Neuronal stem cell (in vitro differentiated cells): ENCODE measurements around the gene IRGC.
A peak's percentile ranks its signal among the peaks of the same experiment; 100 is the strongest.
"Not testable (repeated sequence)": the region's sequence is repeated elsewhere in the genome, so short reads cannot be mapped to it uniquely, and the experiment has no call there.

Experiments used
- DNase-seq: peaks from one replicate; pipeline ENCODE4 v3.0.0-alpha.2; 2013; ENCODE audit warnings: low spot score
- H2AFZ ChIP-seq: one replicate; pipeline ENCODE4 v1.6.1; 2013; ENCODE audit warnings: mild to moderate bottlenecking, low read length, inconsistent platforms
- H2AK5ac ChIP-seq: 2 replicates; pipeline ENCODE4 v1.6.1; 2013; ENCODE audit warnings: low read depth, mild to moderate bottlenecking, inconsistent platforms, low read length, moderate library complexity, mixed read lengths
- H2BK120ac ChIP-seq: 2 replicates; pipeline ENCODE4 v1.6.1; 2013; ENCODE audit warnings: low read depth, mild to moderate bottlenecking, inconsistent platforms, low read length, moderate library complexity, mixed read lengths
- H2BK12ac ChIP-seq: one replicate; pipeline ENCODE4 v1.6.1; 2013; ENCODE audit warnings: low read length, inconsistent platforms
- H2BK15ac ChIP-seq: 2 replicates; pipeline ENCODE4 v1.6.1; 2013; ENCODE audit warnings: mild to moderate bottlenecking, low read length, inconsistent platforms, mixed read lengths
- H2BK5ac ChIP-seq: one replicate; pipeline ENCODE4 v1.6.1; 2013; ENCODE audit warnings: inconsistent platforms, mild to moderate bottlenecking, low read length, moderate library complexity
- H3K14ac ChIP-seq: one replicate; pipeline ENCODE4 v1.6.1; 2013; ENCODE audit warnings: low read length, inconsistent platforms
- H3K18ac ChIP-seq: 2 replicates; pipeline ENCODE4 v1.6.1; 2013; ENCODE audit warnings: low read length, inconsistent platforms
- H3K23ac ChIP-seq: 2 replicates; pipeline ENCODE4 v1.6.1; 2013; ENCODE audit warnings: low read depth, mild to moderate bottlenecking, mixed read lengths, low read length, inconsistent platforms; ENCODE audit not compliant: poor library complexity
- H3K27ac ChIP-seq: replicated peaks from 3 replicates; pipeline ENCODE4 v1.5.1; 2013; ENCODE audit warnings: low read length, inconsistent platforms
- H3K27me3 ChIP-seq, 3 experiments: 2 replicates each; pipeline ENCODE4 v1.6.1; 2013; ENCODE audit warnings: low read length in 3 of 3, mild to moderate bottlenecking in 2 of 3, inconsistent platforms in 1 of 3, low read depth in 1 of 3, mixed read lengths in 1 of 3, moderate library complexity in 1 of 3; ENCODE audit not compliant: control insufficient read depth in 3 of 3, insufficient read depth in 3 of 3
- H3K36me3 ChIP-seq, 2 donors: replicated peaks in 1 of 2; 2 replicates each; pipeline ENCODE4 v1.6.1; 2013; ENCODE audit warnings: low read length in 2 of 2; ENCODE audit not compliant: control insufficient read depth in 2 of 2, insufficient read depth in 2 of 2
- H3K4ac ChIP-seq: 2 replicates; pipeline ENCODE4 v1.6.1; 2013; ENCODE audit warnings: inconsistent platforms, mild to moderate bottlenecking, low read length, moderate library complexity
- H3K4me1 ChIP-seq, 2 donors: 1 replicate in 1 of 2; 2 replicates in 1 of 2; pipeline ENCODE4 v1.6.1; 2013; ENCODE audit warnings: low read length in 2 of 2, low read depth in 1 of 2; ENCODE audit not compliant: control insufficient read depth in 2 of 2, insufficient read depth in 1 of 2
- H3K4me2 ChIP-seq: one replicate; pipeline ENCODE4 v1.6.1; 2013; ENCODE audit warnings: mild to moderate bottlenecking, low read length, inconsistent platforms; ENCODE audit not compliant: insufficient read depth, poor library complexity, severe bottlenecking
- H3K4me3 ChIP-seq, 2 donors: 2 replicates each; pipeline ENCODE4 v1.5.1; 2013; ENCODE audit warnings: low read length in 2 of 2, mild to moderate bottlenecking in 2 of 2, inconsistent platforms in 1 of 2, moderate library complexity in 1 of 2
- H3K79me1 ChIP-seq: one replicate; pipeline ENCODE4 v1.6.1; 2013; ENCODE audit warnings: low read depth, mild to moderate bottlenecking, inconsistent platforms, low read length, moderate library complexity
- H3K9ac ChIP-seq: one replicate; pipeline ENCODE4 v1.6.1; 2013; ENCODE audit warnings: mild to moderate bottlenecking, low read depth, low read length, inconsistent platforms; ENCODE audit not compliant: poor library complexity
- H3K9me3 ChIP-seq, 2 donors: replicated peaks in 1 of 2; 2 replicates each; pipeline versions ENCODE3 to v1.6.1; 2013; ENCODE audit warnings: low read length in 2 of 2, mild to moderate bottlenecking in 2 of 2, inconsistent platforms in 1 of 2, low read depth in 1 of 2, mixed read lengths in 1 of 2, moderate library complexity in 1 of 2; ENCODE audit not compliant: control insufficient read depth in 2 of 2, insufficient read depth in 1 of 2
- H4K8ac ChIP-seq: one replicate; pipeline ENCODE4 v1.6.1; 2013; ENCODE audit warnings: low read depth, mild to moderate bottlenecking, inconsistent platforms, low read length, moderate library complexity
- H4K91ac ChIP-seq: one replicate; pipeline ENCODE4 v1.6.1; 2013; ENCODE audit warnings: low read length, low read depth, mild to moderate bottlenecking, inconsistent platforms; ENCODE audit not compliant: poor library complexity
- WGBS, 2 donors: extraction: QIAGEN DNeasy Blood & Tissue Kit; methylation state at CpG; one replicate each; pipeline ENCODE4 v1.1.7; 2013; ENCODE audit warnings: missing lambda C conversion rate in 2 of 2, mixed read lengths in 1 of 2; ENCODE audit not compliant: insufficient read length in 2 of 2, insufficient replicate concordance in 1 of 2; ENCODE audit errors: extremely low coverage in 2 of 2; 5-methylcytosine and 5-hydroxymethylcytosine counted together

Gene IRGC

DNA sequence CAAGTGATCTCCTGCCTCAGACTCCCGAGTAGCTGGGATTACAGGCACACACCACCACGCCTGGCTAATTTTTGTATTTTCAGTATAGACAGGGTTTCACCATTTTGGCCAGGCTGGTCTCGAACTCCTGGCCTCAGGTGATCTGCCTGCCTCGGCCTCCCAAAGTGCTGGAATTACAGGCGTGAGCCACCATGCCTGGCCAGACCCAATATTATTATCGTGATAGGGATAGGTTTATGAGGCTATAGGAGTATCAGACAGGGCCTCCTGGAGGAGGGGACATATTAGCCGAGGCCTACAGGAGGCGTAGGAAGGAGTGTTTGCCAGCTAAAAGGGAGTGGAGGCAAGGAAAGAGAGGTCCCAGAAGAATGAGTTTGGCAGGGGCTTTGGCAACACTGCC, 48.8 kb downstream of the IRGC start:
- not testable (repeated sequence) for H2BK12ac ChIP-seq, H3K23ac ChIP-seq, DNase-seq, H2AK5ac ChIP-seq, H3K4me1 ChIP-seq, H2AFZ ChIP-seq, H3K9ac ChIP-seq, H4K8ac ChIP-seq, H3K18ac ChIP-seq, H2BK5ac ChIP-seq, H3K27ac ChIP-seq, H3K36me3 ChIP-seq, H4K91ac ChIP-seq, H3K4ac ChIP-seq, H2BK120ac ChIP-seq, H3K4me3 ChIP-seq, H3K4me2 ChIP-seq, H2BK15ac ChIP-seq, H3K79me1 ChIP-seq, H3K9me3 ChIP-seq, H3K14ac ChIP-seq
- H3K27me3 ChIP-seq = peaks cover 0 to 13% (median 0%) of the 10 kb centered on the region in 3 experiments
- WGBS, 2 donors = no CpG with 5 or more reads among the region's 8 CpGs

GRCh38 chr19:43765109-43765876, 49.4 kb downstream of the IRGC start:
- H2AK5ac ChIP-seq = no peak overlapping the region
- no peak overlapping the region for H2BK12ac ChIP-seq
- no peak overlapping the region for H3K4ac ChIP-seq
- no peak overlapping the region for H3K23ac ChIP-seq
- H3K9ac ChIP-seq = no peak overlapping the region
- H3K4me1 ChIP-seq = no peaks in the 10 kb centered on the region
- peaks cover 0 to 19% (median 1%) of the 10 kb centered on the region in 3 experiments for H3K27me3 ChIP-seq
- H2BK5ac ChIP-seq = no peak overlapping the region
- H2BK120ac ChIP-seq = no peak overlapping the region
- H3K4me2 ChIP-seq = no peak overlapping the region
- no peak for DNase-seq
- no peak overlapping the region for H2BK15ac ChIP-seq
- WGBS, 2 donors = no CpG with 5 or more reads among the region's 16 CpGs
- no peak overlapping the region for H4K8ac ChIP-seq
- H3K79me1 ChIP-seq = no peaks in the 10 kb centered on the region
- no peak overlapping the region for H4K91ac ChIP-seq
- H3K27ac ChIP-seq = no peak overlapping the region
- H3K14ac ChIP-seq = no peak overlapping the region
- H3K36me3 ChIP-seq = no peaks in the 10 kb centered on the region
- no peak overlapping the region for H3K4me3 ChIP-seq
- H2AFZ ChIP-seq = no peak overlapping the region
- H3K18ac ChIP-seq = no peak overlapping the region
- H3K9me3 ChIP-seq = no peaks in the 10 kb centered on the region

GRCh38 chr19:43766755-43767043, 50.8 kb downstream of the IRGC start:
- H3K79me1 ChIP-seq = no peaks in the 10 kb centered on the region
- peak overlapping the region; percentile 23 for H2AFZ ChIP-seq
- H2BK120ac ChIP-seq = no peak overlapping the region
- H2BK15ac ChIP-seq = no peak overlapping the region
- H3K27me3 ChIP-seq = peaks cover 0 to 32% (median 4%) of the 10 kb centered on the region in 3 experiments
- no peak overlapping the region for H4K91ac ChIP-seq
- H4K8ac ChIP-seq = no peak overlapping the region
- no peak for DNase-seq
- H2BK12ac ChIP-seq = no peak overlapping the region
- H2AK5ac ChIP-seq = peak overlapping the region; percentile 3
- H3K9me3 ChIP-seq = no peaks in the 10 kb centered on the region
- H3K36me3 ChIP-seq = no peaks in the 10 kb centered on the region
- H2BK5ac ChIP-seq = no peak overlapping the region
- H3K4me1 ChIP-seq = no peaks in the 10 kb centered on the region
- no CpG with 5 or more reads among the region's 4 CpGs for WGBS, 2 donors
- no peak overlapping the region for H3K18ac ChIP-seq
- H3K27ac ChIP-seq = no peak overlapping the region
- H3K4me3 ChIP-seq = no peak overlapping the region
- no peak overlapping the region for H3K23ac ChIP-seq
- H3K4me2 ChIP-seq = no peak overlapping the region
- H3K4ac ChIP-seq = no peak overlapping the region
- no peak overlapping the region for H3K14ac ChIP-seq
- no peak overlapping the region for H3K9ac ChIP-seq

DNA sequence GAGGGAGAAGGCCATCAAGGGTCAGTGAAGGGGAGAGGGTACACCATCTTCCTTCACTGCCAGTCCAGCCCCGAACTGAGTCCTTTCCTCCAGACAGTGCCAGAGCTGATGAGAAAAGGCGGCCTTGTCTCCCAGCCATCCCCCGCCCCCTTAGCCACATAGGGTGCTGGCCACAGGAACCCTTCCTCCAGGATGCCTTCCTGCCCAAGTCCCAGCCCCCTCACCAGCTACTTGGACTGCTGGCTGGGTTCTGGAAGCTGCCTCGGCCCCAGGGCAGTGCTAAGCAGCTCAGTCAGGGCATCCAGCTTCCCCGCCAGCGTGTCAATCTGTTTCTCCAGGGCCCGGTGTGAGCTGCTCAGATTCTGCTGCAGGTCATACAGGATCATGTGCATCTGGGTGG, 51.4 kb downstream of the IRGC start:
- H3K4me3 ChIP-seq = no peak overlapping the region
- H3K4ac ChIP-seq = peak overlapping the region; percentile 59
- H2AFZ ChIP-seq = no peak overlapping the region
- H4K8ac ChIP-seq = no peak overlapping the region
- H3K4me1 ChIP-seq = no peaks in the 10 kb centered on the region
- H3K9ac ChIP-seq = peak overlapping the region; percentile 50
- peaks cover 0 to 38% (median 10%) of the 10 kb centered on the region in 3 experiments for H3K27me3 ChIP-seq
- peak overlapping the region; percentile 3 for H2AK5ac ChIP-seq
- DNase-seq = no peak
- no peak overlapping the region for H3K23ac ChIP-seq
- no peak overlapping the region for H3K27ac ChIP-seq
- H3K18ac ChIP-seq = no peak overlapping the region
- no peak overlapping the region for H4K91ac ChIP-seq
- H3K4me2 ChIP-seq = no peak overlapping the region
- peak overlapping the region; percentile 27 for H2BK15ac ChIP-seq
- peak overlapping the region; percentile 94 for H3K14ac ChIP-seq
- H3K36me3 ChIP-seq = no peaks in the 10 kb centered on the region
- H2BK120ac ChIP-seq = no peak overlapping the region
- H3K9me3 ChIP-seq = no peaks in the 10 kb centered on the region
- no CpG with 5 or more reads among the region's 7 CpGs for WGBS, 2 donors
- no peak overlapping the region for H2BK12ac ChIP-seq
- no peak overlapping the region for H2BK5ac ChIP-seq
- no peaks in the 10 kb centered on the region for H3K79me1 ChIP-seq
